KBM-7 (cell line): Measurements from ENCODE around the gene RFT1.

Experiments used
- DNase-seq: peaks from one replicate; pipeline ENCODE4 v3.0.0-alpha.2; 2015
- in situ Hi-C: fragments of 300-500 bp; cut with MboI; formaldehyde crosslinking; loops from 2 replicates; pipeline ENCODE4 v1.14.3; 2020; ENCODE audit warnings: low sequenced_read_pairs, low pct_unique_long_range_greater_than_20kb, mixed read lengths

Gene RFT1

DNA sequence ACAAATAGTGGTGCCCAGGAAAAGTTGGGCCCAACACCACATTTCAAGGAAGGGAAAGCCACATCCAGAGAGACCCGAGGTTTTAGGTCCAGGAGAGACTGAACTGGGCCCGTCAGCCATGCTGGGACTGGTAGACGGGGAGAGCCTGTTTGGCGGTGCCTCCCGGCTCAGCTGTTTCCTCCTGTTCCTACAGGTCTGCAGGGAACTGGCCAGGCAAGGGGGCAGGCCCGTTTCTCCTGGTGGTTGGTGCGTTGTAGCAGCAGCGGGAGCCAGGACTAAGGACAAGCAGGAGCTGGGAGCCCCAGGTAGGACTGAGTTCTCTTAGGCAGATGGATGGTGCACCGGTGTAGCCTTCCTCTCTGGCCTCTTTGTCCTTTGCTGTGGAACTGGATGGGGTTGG is 34.7 kb upstream of the RFT1 start:
- in situ Hi-C loops = no loop called here
- DNase-seq = no peak

DNA sequence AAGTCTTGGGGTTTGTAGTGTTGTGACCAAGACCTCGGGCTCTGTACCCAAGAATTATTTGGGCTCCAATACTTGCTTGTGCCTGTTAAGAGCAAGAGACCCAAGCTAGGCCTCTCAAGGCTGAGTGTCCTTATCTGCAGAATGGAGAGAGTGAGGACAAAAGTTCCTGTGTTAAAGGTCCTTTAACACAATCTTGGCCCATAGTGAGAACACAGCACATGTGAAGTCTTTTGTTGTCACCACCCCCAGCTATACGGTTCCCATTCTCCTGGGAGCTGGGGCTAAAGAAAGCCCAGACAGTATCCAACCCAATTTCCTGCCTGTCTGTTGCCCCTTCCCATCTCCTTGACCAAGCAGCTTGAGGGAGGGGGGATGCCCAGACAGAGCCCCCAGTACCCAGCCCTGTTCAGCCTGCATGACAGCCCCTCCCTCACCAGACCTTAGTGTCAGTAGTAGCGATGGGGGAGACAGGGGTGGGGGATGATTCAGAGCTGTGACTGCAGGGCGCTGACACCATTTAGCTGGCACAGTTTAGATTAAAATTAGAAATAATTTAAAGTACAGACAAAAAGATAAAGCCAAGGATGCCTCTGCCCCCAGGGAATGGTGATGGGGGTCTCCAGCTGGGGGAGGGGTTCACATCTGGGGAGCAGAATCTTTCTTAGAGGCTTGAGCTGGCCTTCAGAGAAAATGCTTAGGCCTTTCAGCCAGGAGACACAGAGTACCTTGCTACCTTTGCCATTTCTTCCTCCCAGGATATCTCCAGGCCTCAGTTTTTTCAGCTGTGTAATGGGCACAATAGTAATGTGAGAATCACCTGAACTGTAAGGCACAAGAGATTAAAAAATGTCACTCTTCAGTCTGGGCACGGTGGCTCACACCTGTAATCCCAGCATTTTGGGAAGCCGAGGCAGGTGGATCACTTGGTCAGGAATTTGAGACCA is 33.5 kb upstream of the RFT1 start:
- DNase-seq = peak; percentile 31
- in situ Hi-C loops = no loop called here

DNA sequence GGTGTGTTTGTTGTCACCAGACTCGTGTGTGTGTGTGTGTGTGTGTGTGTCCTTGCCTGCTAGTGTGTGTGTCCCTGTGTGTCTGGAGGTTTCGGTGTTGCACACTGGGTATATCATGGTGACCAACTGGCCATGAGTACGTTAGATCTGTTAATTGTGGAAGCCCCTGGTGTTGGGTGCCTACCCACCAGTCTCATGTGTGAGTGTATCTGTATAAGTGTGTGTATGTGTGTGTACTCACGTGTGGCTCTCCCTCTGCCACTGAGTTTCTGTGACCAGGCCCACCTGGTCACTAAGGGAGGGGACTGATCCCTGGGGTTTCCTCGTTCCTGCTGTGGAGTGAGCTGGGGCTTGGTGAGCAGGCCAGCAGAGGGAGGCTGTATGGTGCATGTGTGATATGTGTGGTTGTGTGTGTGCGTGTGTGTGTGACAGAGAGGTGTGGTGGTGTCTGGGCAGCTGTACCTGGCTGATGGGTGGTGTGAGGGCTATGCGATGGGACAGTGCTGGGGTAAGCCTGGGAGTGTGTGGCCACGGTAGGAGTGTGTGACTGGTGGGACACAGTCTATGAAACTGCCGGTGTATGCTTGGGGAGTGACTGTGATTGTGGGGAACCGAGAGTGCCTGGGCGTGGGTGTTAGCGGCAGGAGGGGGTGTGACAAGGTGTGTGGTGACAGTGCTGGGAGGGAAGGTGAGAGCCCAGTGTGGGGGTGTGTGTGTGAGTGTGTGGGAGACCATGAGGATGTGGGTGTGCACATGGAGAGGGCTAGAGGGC is 32.6 kb upstream of the RFT1 start:
- in situ Hi-C loops = no loop called here
- DNase-seq = peak; percentile 24

- in situ Hi-C loops = no loop called here
- DNase-seq = peak; percentile 63
Measured at GRCh38 chr3:53161820-53162671, 31.8 kb upstream of the RFT1 start.

DNA sequence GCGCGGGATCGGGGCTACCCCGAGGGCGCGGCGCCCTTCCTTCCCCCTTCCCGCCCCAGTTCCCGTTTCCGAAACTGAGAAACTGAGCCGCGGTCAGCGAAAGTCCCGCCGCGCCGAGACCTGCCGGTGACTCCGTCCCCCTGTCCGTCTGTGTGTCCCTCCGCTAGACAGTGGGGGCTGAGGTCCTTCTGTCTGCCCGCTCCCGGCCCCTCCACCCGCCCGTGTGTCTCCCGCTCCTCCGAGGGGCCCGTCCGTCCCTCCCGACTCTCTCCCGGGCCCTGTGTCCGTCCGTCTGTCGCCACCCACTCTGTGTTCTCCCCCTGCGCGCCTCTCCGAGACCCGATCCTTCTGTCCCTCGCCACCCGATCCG is 31.2 kb upstream of the RFT1 start:
- in situ Hi-C loops = no loop called here
- peak; percentile 16 for DNase-seq

DNA sequence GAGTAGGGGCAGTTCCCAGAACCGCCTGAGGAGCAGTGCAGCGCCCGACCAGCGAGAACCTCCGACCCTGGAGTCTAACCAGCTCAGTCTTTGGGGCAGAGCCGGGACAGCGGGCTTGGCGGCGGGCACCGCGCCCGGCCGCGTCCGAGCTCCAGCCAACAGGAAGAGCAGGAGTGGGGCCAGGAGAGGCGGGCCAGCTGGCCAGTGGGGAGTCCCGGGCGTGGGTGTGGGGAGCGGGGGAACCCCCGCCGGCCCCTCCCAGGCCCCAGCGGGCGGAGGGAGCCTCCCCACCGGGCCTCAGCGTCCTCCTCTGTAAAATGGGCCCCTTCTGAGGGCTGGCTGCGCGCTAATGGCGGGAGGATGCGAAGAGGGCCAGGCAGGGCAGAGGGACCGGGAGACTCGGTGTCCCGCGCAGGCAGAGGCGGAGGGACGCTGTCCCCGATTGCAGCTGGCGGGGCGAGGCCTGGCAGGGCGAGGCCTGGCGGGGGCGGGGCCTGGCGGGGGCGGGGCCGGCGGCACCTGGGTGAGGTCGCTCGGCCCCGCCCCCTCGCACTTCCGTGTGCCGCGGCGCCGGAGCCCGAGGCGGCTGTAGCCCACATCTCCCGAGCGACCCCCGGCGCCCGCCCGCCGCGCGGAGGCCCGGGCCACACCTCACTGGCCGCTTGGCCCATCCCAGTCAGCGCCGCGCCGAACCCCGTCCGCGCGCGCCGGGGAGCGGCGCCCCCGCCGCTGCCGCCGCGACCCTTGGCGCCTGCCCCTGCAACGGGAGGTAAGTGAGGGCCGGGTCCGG is 30.6 kb upstream of the RFT1 start, which contains the start of gene PRKCD:
TSS of gene PRKCD (plus strand) at position 550 of the 790 bp plus-strand sequence. CDS start 17,214 bp downstream, outside the sequence.
- peak; percentile 74 for DNase-seq
- in situ Hi-C loops = no loop called here

GRCh38 chr3:53160061-53160659 is 29.9 kb upstream of the RFT1 start:
- in situ Hi-C loops = no loop called here
- no peak for DNase-seq

- DNase-seq = no peak
- in situ Hi-C loops = no loop called here
Measured at GRCh38 chr3:53159156-53160060, 29.2 kb upstream of the RFT1 start.

GRCh38 chr3:53158765-53159155 is 28.5 kb upstream of the RFT1 start:
- in situ Hi-C loops = no loop called here
- no peak for DNase-seq

- in situ Hi-C loops = no loop called here
- no peak for DNase-seq
Measured at GRCh38 chr3:53157974-53158580, 27.8 kb upstream of the RFT1 start.

DNA sequence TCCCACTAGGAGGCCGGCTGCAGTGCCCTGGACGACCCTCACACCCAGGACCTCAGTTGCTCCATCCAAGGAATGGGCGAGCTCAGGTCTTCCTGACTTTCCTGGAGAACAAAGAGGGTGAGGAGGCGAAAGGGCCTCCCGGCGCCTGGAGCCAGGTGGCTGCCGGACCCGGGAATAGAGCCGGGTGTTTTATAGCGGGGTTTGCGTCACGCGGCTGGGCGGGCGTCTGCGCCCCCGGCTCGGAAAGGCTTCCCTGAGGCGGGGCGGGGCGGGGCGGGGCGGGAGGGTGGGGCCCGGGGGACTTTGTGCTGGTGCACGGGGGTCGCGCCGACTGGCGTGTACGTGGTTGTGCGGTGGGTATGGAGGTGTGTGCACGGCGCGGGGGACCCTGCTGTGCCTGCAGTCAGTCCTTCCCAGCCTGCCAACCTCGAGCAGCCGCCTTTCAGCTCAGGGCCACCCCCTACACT is 26.2 kb upstream of the RFT1 start:
- DNase-seq = no peak
- in situ Hi-C loops = no loop called here

GRCh38 chr3:53155760-53156159 is 25.5 kb upstream of the RFT1 start:
- in situ Hi-C loops = no loop called here

DNA sequence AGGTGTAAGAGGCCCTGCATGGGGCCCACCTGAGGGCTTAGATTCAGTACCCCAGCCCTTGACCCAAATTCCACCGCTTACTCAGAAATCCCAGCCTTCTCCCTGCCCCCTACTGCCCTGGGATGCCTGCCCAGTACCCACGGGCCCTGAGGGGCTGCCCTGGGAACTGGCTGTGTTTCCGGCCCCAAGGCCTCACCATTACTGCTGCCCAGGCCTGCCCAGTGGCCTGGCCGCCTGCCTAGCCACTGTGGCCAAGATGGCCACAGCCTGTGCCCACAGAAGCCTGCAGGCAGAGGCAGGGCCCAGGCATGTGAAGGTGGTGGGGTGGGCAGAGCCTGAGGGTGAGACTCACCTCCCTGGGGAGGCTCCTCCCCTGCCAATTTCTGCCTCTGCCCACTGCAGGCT is 24.6 kb upstream of the RFT1 start:
- DNase-seq = no peak
- in situ Hi-C loops = no loop called here

More at GRCh38 chr3:53155760-53156159, 25.5 kb upstream of the RFT1 start:
- DNase-seq = no peak

DNA sequence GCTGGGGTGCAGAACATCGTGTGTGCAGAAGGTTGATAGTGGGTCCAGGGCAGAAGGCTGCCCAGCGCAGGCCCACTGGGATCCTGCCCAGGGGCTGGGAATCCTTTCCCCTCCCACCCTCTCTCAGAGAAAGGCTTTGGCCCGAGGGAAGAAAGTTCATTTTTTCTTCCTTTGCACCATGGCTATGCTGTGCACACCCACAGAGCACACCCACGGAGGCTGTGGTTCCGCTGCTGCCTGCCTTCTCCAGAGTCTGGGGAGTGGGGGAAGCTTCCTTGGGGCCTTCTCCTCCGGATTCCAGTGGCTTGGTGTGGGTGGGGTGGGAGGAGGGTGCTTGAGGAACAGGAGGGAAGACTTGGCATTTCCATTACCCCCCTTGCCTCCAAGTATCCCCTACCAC is 23.7 kb upstream of the RFT1 start:
- DNase-seq = no peak
- in situ Hi-C loops = no loop called here

- no peak for DNase-seq
- in situ Hi-C loops = no loop called here
Measured at GRCh38 chr3:53153264-53153823, 23.1 kb upstream of the RFT1 start.

DNA sequence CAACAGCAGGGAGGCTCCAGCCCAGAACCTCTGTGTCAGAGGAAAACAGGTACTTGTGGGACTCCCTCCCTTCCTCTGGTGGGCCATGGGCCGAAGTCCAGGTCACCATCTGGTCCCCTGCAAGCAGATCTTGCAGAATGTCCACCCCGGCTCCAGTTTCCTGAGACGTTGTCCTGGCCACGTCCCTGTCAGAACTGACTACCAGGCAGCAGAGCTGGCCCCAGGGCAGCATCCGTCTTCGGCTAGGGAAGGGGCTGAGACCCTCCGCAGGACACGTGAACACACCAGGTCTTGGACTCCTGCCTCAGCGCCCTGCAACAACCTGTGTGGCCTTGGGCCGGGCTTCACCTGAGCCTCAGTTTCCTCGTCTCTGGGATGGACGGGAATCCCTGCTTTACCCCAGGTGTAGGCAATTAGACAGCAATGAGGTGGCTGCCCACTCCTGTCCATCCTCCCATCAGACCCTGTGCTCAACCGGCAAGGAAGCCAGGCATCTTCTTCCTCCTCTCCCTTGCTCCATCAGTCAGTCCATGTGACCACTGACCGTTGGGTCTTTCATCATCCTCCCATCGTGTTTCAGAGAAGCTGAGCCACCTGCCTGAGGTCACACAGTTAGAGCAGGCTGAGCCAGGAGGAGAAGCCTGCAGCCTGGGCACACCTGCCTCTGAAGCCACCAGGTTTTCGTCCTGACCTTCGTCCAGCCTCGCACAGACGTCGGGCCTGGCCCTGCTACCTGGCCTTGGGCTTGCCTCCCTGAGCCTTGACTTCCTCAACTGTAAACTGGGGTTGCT is 21.8 kb upstream of the RFT1 start:
- in situ Hi-C loops = no loop called here

More for the DNA sequence above, 21.8 kb upstream of the RFT1 start:
- no peak for DNase-seq
